K562 (cell line): ENCODE data around the gene NPEPL1. TPM values are rescaled to one million over a fixed set of nuclear protein-coding genes. Genes with fewer than 3 reads are reported as not detected.
A peak's percentile ranks its signal among the peaks of the same experiment; 100 is the strongest.

Experiments used
- CBFA2T2 ChIP-seq: fragments of 450-650 bp; conservative IDR thresholded peaks from 2 replicates; pipeline ENCODE4 v1.6.1; 2017; ENCODE audit warnings: mild to moderate bottlenecking
- CBX2 ChIP-seq: fragments of 200-600 bp; sonication (generic); IDR thresholded peaks from one replicate; pipeline ENCODE4 v1.6.1; 2012; ENCODE audit warnings: mild to moderate bottlenecking, low read length, inconsistent platforms; ENCODE audit not compliant: insufficient read depth, poor library complexity, severe bottlenecking
- CCNT2 ChIP-seq: IDR thresholded peaks from 2 replicates; pipeline ENCODE4 v1.6.1; 2011; ENCODE audit warnings: borderline replicate concordance, low read depth, mild to moderate bottlenecking, moderate library complexity, mixed read lengths, low read length; ENCODE audit not compliant: insufficient read length; ENCODE audit errors: extremely low read depth
- DLX4 ChIP-seq: fragments of 250-450 bp; sonication (Bioruptor Pico); IDR thresholded peaks from 2 replicates; pipeline ENCODE4 v1.6.1; 2021; ENCODE audit warnings: mild to moderate bottlenecking
- FOXM1 ChIP-seq, 2 experiments: fragments of 450-650 bp in 1 of 2; sonication (generic) in 1 of 2; formaldehyde crosslinking in 1 of 2; IDR thresholded peaks; 2 replicates each; pipeline versions ENCODE4 v1.6.1 to v1.9.0; 2017 to 2022; ENCODE audit warnings: low read depth in 2 of 2, mild to moderate bottlenecking in 2 of 2, missing genetic modification reagents in 1 of 2, moderate library complexity in 1 of 2
- POU5F1 ChIP-seq: fragments of 150-350 bp; IDR thresholded peaks from 2 replicates; pipeline ENCODE4 v1.6.1; 2014; ENCODE audit warnings: borderline replicate concordance, low read length, low read depth, mild to moderate bottlenecking; ENCODE audit not compliant: partially characterized antibody
- RREB1 ChIP-seq: fragments of 250-450 bp; sonication (Bioruptor Pico); IDR thresholded peaks from 2 replicates; pipeline ENCODE4 v1.4.0; 2020
- ZNF318 ChIP-seq, 2 experiments: fragments of 450-650 bp; IDR thresholded peaks; 2 replicates each; pipeline ENCODE4 v1.6.1; 2016; ENCODE audit warnings: mild to moderate bottlenecking in 2 of 2, borderline replicate concordance in 1 of 2, low read depth in 1 of 2, moderate library complexity in 1 of 2
- ZSCAN32 ChIP-seq: fragments of 450-650 bp; formaldehyde crosslinking; IDR thresholded peaks from 2 replicates; pipeline ENCODE4 v1.4.0; 2020; ENCODE audit warnings: mild to moderate bottlenecking, moderate library complexity
- polyA plus RNA-seq, 8 experiments: library from polyadenylated mRNA; depleted of rRNA in 4 of 8; stranded (reverse) in 5 of 8; unstranded in 3 of 8; fragments of >200 nt; fragmentation: Nextera tagmentation in 2 of 8; fragmentation: Illumina TruSeq in 1 of 8; extraction: Ambion mirVana in 2 of 8; extraction: Trizol in 1 of 8; gene quantifications; 2 replicates each; pipeline versions ENCODE4 v1.2.1 to v1.2.3, GENCODE V29; 2011 to 2014; ENCODE audit warnings: inconsistent platforms in 1 of 8, missing spikeins in 1 of 8
- total RNA-seq, 7 experiments: library from RNA; depleted of rRNA in 6 of 7; stranded (reverse); fragments of >200 nt in 6 of 7; fragmentation: Illumina TruSeq in 2 of 7; extraction: Trizol in 2 of 7; gene quantifications; 2 replicates each; pipeline versions ENCODE4 v1.2.1 to v1.2.3, GENCODE V29; 2011 to 2021; ENCODE audit warnings: low replicate concordance in 1 of 7

Gene NPEPL1
- total and polyA plus RNA-seq, 9 of the 15 experiments (the other 6 are each of a cell fraction or from before 2014, with no cell fraction given): 0.04 to 5.6 (median 0.94) TPM

- TF ChIP-seq ZNF318 (IDR thresholded peaks at IDR 0.05; ENCODE audit: borderline replicate concordance in 1 of 2, low read depth in 1 of 2) (no peak), CBFA2T2 (no peak), DLX4 (CRISPR knock-in tag) (no peak), ZSCAN32 (CRISPR knock-in tag) (no peak), POU5F1 (no peak), FOXM1 (IDR thresholded peaks at IDR 0.05; ENCODE audit: low read depth) (0 out of 2 replicates have a peak, but pooled peaks have one; percentile 14), FOXM1 (CRISPR knock-in tag; IDR thresholded peaks at IDR 0.05; ENCODE audit: low read depth) (0 out of 2 replicates have a peak, but pooled peaks have one; percentile 85), RREB1 (CRISPR knock-in tag) (peak; percentile 93), CCNT2 (peak; percentile 87), CBX2 (no peak)
These were observed 41.6 kb upstream of the NPEPL1 start, which contains the start of gene STX16 (continued) for GRCh38 chr20:58650776-58651558.
